Central memory CD8-positive, alpha-beta T cell (primary cell): ENCODE results near the gene SAXO1.

Experiments used
- ATAC-seq: fragments of 150-1000 bp; cut with Tn5 transposase; replicated peaks from 2 replicates; pipeline ENCODE4 v1.10.0; 2022; ENCODE audit warnings: mild to moderate bottlenecking, moderate FRiP score, moderate number of reproducible peaks; ENCODE audit not compliant: poor library complexity, severe bottlenecking; ENCODE audit errors: extremely low read depth
- DNase-seq, 2 donors: peaks; one replicate each; pipeline ENCODE4 v3.0.0; 2021; ENCODE audit warnings: low spot score in 2 of 2
- H3K27ac Mint-ChIP-seq: one replicate; pipeline ENCODE4 v1.8.0; 2022; ENCODE audit warnings: low read depth, mild to moderate bottlenecking, moderate library complexity, mixed read lengths
- H3K27me3 Mint-ChIP-seq: one replicate; pipeline ENCODE4 v1.8.0; 2022; ENCODE audit warnings: mixed read lengths
- H3K36me3 Mint-ChIP-seq: one replicate; pipeline ENCODE4 v1.8.0; 2022; ENCODE audit warnings: mild to moderate bottlenecking, moderate library complexity, mixed read lengths; ENCODE audit not compliant: insufficient read depth
- H3K4me1 Mint-ChIP-seq: one replicate; pipeline ENCODE4 v1.8.0; 2022; ENCODE audit warnings: mixed read lengths
- H3K4me3 Mint-ChIP-seq: one replicate; pipeline ENCODE4 v1.8.0; 2022; ENCODE audit warnings: mild to moderate bottlenecking, moderate library complexity, mixed read lengths
- H3K9me3 Mint-ChIP-seq: one replicate; pipeline ENCODE4 v1.8.0; 2022; ENCODE audit warnings: mixed read lengths

Gene SAXO1

DNA sequence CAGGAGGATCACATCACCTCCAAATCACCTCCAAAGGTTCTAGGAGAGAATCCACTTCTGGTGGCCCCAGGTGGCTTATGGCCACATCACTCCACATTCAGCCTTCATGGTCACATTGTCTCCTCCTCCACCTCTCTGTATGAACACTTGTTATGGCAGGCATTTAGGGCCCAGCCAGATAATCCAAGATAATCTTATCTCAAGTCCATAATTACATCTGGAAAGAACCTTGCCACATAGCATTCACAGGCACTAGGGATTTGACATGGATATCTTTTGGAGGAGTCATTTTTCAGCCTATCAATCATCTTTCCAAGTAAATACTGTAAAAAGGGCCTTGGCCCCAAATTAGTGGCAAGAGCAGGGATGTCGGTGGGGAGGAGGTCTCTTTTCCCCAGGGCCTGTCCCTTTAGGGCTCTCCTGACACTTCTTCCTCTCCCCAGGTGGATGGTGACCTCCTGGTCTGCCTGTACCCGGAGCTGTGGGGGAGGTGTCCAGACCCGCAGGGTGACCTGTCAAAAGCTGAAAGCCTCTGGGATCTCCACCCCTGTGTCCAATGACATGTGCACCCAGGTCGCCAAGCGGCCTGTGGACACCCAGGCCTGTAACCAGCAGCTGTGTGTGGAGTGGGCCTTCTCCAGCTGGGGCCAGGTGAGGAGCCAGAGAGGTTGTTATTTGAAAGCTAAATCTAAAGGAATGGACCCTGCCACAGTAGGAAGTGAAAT, 140.9 kb downstream of the SAXO1 start:
- no peak for ATAC-seq
- Mint-ChIP-seq H3K36me3 (no peaks in the 10 kb centered on the region), H3K4me3 (no peak overlapping the region), H3K9me3 (peaks cover 18% of the 10 kb centered on the region), H3K27ac (no peak overlapping the region), H3K4me1 (peaks cover 5% of the 10 kb centered on the region), H3K27me3 (peaks cover 21% of the 10 kb centered on the region)
- DNase-seq, result no peak

DNA sequence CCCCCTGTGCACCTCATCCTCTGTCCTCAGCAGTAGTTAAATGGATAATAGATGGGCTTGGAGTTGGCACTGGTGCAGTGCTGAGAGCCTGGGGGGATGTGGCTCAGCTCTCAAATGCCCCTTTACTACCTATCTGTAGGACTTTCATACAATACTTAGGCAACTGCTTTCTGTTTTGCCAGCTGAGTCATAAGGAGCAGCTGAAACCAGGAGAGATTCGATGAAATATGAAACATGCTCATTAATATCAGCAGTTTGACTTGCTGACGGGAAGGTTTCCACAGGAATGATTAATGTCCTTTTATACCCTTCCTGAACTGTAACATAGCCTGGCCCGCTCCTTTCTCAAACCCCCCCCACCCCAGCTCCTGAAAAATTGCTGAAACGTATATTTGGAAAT, 142.6 kb downstream of the SAXO1 start:
- DNase-seq (no peak), ATAC-seq (no peak)
- Mint-ChIP-seq H3K9me3 (peaks cover 10% of the 10 kb centered on the region), H3K36me3 (no peaks in the 10 kb centered on the region), H3K27ac (no peak overlapping the region), H3K4me3 (no peak overlapping the region), H3K27me3 (peaks cover 26% of the 10 kb centered on the region), H3K4me1 (no peaks in the 10 kb centered on the region)

DNA sequence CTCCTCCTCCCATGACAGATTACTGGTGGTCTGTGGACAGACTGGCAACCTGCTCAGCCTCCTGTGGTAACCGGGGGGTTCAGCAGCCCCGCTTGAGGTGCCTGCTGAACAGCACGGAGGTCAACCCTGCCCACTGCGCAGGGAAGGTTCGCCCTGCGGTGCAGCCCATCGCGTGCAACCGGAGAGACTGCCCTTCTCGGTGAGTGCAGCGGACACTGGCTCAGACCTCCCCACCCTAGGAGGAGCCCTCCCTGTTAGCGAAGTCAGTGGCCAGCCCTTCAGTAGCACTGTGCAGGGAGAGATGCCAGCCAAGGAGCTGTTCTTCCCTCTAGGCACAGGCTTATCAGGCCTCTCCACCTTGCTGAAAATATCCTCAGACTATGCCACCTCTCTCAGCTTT, 143.5 kb downstream of the SAXO1 start:
- Mint-ChIP-seq H3K27me3 (peaks cover 34% of the 10 kb centered on the region), H3K27ac (no peak overlapping the region), H3K4me3 (no peak overlapping the region), H3K4me1 (no peaks in the 10 kb centered on the region), H3K36me3 (no peaks in the 10 kb centered on the region), H3K9me3 (peaks cover 4% of the 10 kb centered on the region)
- ATAC-seq (no peak), DNase-seq (no peak)

DNA sequence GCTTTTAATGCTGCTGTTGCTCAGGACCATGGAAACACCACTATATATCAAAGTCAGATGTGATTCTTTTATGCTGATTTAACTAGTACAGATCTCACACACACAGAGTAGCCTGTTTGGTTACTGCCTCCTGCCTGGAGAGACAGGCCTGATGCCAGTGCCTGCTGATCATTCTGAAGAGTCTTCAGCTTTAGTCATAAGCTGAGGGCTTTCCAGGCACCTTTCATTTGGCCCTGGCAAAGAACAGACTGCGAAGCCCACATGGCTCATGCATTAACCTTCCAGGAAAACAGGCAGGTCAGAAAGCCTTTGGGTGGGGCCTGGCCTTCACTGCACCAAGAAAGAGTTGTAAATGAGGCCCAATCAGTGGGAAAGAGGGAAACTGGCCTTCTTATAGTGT, 144.7 kb downstream of the SAXO1 start:
- H3K27me3 Mint-ChIP-seq, result peaks cover 45% of the 10 kb centered on the region
- H3K4me1 Mint-ChIP-seq, result no peaks in the 10 kb centered on the region
- ATAC-seq (no peak), DNase-seq (no peak)
- no peak overlapping the region for H3K4me3 Mint-ChIP-seq
- H3K9me3 Mint-ChIP-seq, result no peaks in the 10 kb centered on the region
- no peaks in the 10 kb centered on the region for H3K36me3 Mint-ChIP-seq
- no peak overlapping the region for H3K27ac Mint-ChIP-seq

DNA sequence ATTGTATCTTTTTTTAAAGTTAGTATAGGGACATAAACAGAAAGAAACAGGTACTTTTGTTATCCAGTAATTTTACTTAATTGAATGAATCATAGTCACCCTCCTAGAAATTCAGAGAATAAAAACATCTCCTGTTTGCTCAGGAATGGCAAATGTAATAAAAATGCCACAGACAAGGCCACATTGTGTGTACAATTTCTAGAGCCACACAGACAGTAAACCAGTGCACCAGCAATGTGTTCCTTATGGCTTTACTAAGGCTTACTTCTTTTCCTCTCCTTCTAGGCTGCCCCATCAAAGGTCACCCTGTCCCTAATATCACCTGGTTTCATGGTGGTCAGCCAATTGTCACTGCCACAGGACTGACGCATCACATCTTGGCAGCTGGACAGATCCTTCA, 145.5 kb downstream of the SAXO1 start:
- H3K27ac Mint-ChIP-seq, result no peak overlapping the region
- no peaks in the 10 kb centered on the region for H3K9me3 Mint-ChIP-seq
- no peak for DNase-seq
- H3K27me3 Mint-ChIP-seq, result peaks cover 48% of the 10 kb centered on the region
- ATAC-seq, result no peak
- H3K36me3 Mint-ChIP-seq, result no peaks in the 10 kb centered on the region
- H3K4me3 Mint-ChIP-seq, result no peak overlapping the region
- H3K4me1 Mint-ChIP-seq, result no peaks in the 10 kb centered on the region

DNA sequence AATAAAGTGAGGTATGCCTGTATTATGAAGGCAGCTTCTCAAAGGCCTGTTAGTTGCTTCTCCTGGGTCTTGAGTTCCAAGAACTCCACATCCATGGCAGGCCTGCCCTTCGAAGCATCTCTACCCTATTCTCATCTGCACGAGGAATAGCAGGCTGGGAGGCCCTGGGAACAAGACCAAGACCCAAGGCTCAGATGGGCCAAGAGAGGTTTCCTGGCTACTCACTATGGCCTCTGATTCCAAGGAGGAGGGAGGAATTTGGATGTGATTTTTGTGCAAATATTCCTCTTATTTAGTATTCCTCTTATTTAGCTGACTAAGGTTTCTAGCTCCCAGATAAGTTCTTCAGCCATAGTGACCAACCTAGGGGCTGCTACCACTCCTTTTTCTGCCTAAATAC, 151.3 kb downstream of the SAXO1 start:
- H3K4me1 Mint-ChIP-seq, result no peaks in the 10 kb centered on the region
- no peak for ATAC-seq

DNA sequence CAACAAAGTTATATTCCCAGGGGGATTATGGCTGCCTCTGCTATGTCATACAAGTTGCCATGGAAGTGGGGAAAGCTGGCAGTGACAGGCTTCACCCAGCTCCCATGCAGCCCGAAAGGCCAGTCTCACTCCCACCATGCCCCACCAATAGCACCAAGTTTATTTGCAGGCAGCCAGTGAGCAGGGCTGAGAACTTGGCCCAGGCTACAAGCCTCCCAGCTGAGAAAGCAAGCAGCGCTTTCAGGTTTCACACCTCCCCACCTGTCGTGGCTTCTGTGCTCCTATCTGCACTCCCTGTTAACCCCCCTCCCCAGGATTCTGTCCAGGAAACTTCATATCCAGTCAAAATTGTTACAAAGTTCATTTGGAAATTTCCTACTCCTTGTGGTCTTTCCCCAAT, 155.0 kb downstream of the SAXO1 start:
- Mint-ChIP-seq H3K4me3 (no peak overlapping the region), H3K36me3 (no peaks in the 10 kb centered on the region), H3K9me3 (no peaks in the 10 kb centered on the region), H3K4me1 (no peaks in the 10 kb centered on the region), H3K27ac (no peak overlapping the region), H3K27me3 (peaks cover 74% of the 10 kb centered on the region)
- no peak for DNase-seq
- ATAC-seq, result no peak

More for the DNA sequence above, 151.3 kb downstream of the SAXO1 start:
- no peaks in the 10 kb centered on the region for H3K36me3 Mint-ChIP-seq
- no peak overlapping the region for H3K4me3 Mint-ChIP-seq
- H3K9me3 Mint-ChIP-seq, result no peaks in the 10 kb centered on the region
- no peak overlapping the region for H3K27ac Mint-ChIP-seq
- peaks cover 63% of the 10 kb centered on the region for H3K27me3 Mint-ChIP-seq
- no peak for DNase-seq
